ENCODE data around the gene KLHL13. TPM values are rescaled to one million over a fixed set of nuclear protein-coding genes. Genes with fewer than 3 reads are reported as not detected.
"Not testable (repeated sequence)": the region's sequence is repeated elsewhere in the genome, so short reads cannot be mapped to it uniquely, and the experiment has no call there.

KLHL13 gene
- total RNA-seq, 1 donor from 2014 or later: 46.9 TPM

DNA sequence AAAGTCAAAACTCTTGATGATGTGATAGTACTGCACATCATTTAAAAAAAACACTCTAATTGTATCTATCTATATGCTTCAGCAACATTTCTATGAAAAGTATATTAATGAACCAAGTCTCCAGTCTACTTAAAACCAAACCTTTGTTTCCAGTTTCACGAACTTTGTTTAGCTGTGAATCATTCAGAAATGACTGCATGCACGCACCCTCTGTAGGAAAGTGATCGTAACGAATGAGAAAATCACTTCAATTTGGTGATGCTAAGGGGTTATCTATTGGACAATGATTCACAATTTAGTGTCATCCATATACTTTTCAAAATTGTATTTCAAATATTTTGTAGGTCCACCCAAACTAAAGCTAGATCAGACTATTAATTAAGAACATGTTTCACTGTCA, 157.6 kb downstream of the KLHL13 start:
- Mint-ChIP-seq H3K27ac (ENCODE audit: unreplicated experiment) (no peak overlapping the region), H3K4me1 (ENCODE audit: low read depth, unreplicated experiment) (no peaks in the 10 kb centered on the region), H3K36me3 (ENCODE audit: unreplicated experiment) (no peaks in the 10 kb centered on the region), H3K4me3 (ENCODE audit: unreplicated experiment) (no peak overlapping the region), H3K9me3 (ENCODE audit: unreplicated experiment) (no peaks in the 10 kb centered on the region), H3K27me3 (ENCODE audit: unreplicated experiment) (no peaks in the 10 kb centered on the region)
- TF ChIP-seq, protein P1, sequence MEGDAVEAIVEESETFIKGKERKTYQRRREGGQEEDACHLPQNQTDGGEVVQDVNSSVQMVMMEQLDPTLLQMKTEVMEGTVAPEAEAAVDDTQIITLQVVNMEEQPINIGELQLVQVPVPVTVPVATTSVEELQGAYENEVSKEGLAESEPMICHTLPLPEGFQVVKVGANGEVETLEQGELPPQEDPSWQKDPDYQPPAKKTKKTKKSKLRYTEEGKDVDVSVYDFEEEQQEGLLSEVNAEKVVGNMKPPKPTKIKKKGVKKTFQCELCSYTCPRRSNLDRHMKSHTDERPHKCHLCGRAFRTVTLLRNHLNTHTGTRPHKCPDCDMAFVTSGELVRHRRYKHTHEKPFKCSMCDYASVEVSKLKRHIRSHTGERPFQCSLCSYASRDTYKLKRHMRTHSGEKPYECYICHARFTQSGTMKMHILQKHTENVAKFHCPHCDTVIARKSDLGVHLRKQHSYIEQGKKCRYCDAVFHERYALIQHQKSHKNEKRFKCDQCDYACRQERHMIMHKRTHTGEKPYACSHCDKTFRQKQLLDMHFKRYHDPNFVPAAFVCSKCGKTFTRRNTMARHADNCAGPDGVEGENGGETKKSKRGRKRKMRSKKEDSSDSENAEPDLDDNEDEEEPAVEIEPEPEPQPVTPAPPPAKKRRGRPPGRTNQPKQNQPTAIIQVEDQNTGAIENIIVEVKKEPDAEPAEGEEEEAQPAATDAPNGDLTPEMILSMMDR (IDR thresholded peaks at IDR 0.05; ENCODE audit: partially characterized antibody, unreplicated experiment): no peak
- DNase-seq: no peak

DNA sequence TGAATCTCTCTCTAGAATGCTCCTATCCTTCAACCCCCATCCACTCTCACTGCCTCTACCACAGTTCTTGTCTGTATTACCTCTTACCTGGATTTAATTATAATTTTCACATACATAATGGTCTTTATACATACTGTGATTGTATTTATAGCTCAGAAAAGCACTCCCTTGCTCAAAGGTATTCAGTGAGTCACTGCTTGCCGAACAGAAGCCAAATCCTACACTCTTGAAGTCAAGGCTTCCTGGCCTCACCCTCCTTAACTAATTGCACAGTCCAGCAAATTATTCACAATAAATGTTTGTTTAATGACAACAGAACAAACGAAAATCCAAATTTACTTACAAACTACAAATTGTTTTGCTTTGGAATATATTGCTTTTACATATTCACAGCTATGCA, 159.5 kb downstream of the KLHL13 start:
- no peaks in the 10 kb centered on the region for H3K9me3 Mint-ChIP-seq (ENCODE audit: unreplicated experiment)
- H3K36me3 Mint-ChIP-seq (ENCODE audit: unreplicated experiment): no peaks in the 10 kb centered on the region
- no peak overlapping the region for H3K4me3 Mint-ChIP-seq (ENCODE audit: unreplicated experiment)
- DNase-seq: no peak
- no peak overlapping the region for H3K27ac Mint-ChIP-seq (ENCODE audit: unreplicated experiment)
- no peaks in the 10 kb centered on the region for H3K27me3 Mint-ChIP-seq (ENCODE audit: unreplicated experiment)
- no peaks in the 10 kb centered on the region for H3K4me1 Mint-ChIP-seq (ENCODE audit: low read depth, unreplicated experiment)
- TF ChIP-seq, protein P1 (IDR thresholded peaks at IDR 0.05; ENCODE audit: partially characterized antibody, unreplicated experiment): no peak

GRCh38 chrX:117939296-117939695, 177.3 kb downstream of the KLHL13 start:
- H3K4me3 Mint-ChIP-seq (ENCODE audit: unreplicated experiment); H3K27ac Mint-ChIP-seq (ENCODE audit: unreplicated experiment); H3K9me3 Mint-ChIP-seq (ENCODE audit: unreplicated experiment); H3K4me1 Mint-ChIP-seq (ENCODE audit: low read depth, unreplicated experiment); H3K27me3 Mint-ChIP-seq (ENCODE audit: unreplicated experiment); H3K36me3 Mint-ChIP-seq (ENCODE audit: unreplicated experiment); DNase-seq: not testable (repeated sequence)

- H3K9me3 Mint-ChIP-seq (ENCODE audit: unreplicated experiment): no peaks in the 10 kb centered on the region
- no peak for DNase-seq
- no peak overlapping the region for H3K27ac Mint-ChIP-seq (ENCODE audit: unreplicated experiment)
- no peaks in the 10 kb centered on the region for H3K36me3 Mint-ChIP-seq (ENCODE audit: unreplicated experiment)
- TF ChIP-seq, protein P1 (IDR thresholded peaks at IDR 0.05; ENCODE audit: partially characterized antibody, unreplicated experiment): no peak
- H3K4me1 Mint-ChIP-seq (ENCODE audit: low read depth, unreplicated experiment): no peaks in the 10 kb centered on the region
- H3K27me3 Mint-ChIP-seq (ENCODE audit: unreplicated experiment): no peaks in the 10 kb centered on the region
- no peak overlapping the region for H3K4me3 Mint-ChIP-seq (ENCODE audit: unreplicated experiment)
These were observed 180.5 kb downstream of the KLHL13 start for GRCh38 chrX:117936118-117936517.

DNA sequence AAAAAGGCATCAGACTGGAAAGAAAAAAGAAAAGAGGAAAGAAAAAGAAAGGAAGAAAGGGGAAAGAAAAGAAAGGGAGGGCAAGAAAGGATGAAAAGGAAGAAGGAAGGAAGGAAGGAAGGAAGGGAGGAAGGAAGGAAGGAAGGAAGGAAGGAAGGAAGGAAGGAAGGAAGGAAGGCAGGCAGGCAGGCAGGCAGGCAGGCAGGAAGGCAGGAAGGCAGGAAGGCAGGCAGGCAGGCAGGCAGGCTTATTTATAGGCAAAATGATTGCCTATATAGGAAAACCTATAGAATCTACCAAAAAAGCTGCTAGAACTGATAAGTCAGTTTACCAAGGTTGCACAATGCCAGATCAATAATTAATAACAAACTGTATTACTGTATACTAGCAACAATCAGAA, 186.5 kb downstream of the KLHL13 start:
- not testable (repeated sequence) for H3K4me1 Mint-ChIP-seq (ENCODE audit: low read depth, unreplicated experiment); H3K36me3 Mint-ChIP-seq (ENCODE audit: unreplicated experiment); H3K4me3 Mint-ChIP-seq (ENCODE audit: unreplicated experiment); H3K27me3 Mint-ChIP-seq (ENCODE audit: unreplicated experiment); DNase-seq; H3K27ac Mint-ChIP-seq (ENCODE audit: unreplicated experiment); H3K9me3 Mint-ChIP-seq (ENCODE audit: unreplicated experiment)

DNA sequence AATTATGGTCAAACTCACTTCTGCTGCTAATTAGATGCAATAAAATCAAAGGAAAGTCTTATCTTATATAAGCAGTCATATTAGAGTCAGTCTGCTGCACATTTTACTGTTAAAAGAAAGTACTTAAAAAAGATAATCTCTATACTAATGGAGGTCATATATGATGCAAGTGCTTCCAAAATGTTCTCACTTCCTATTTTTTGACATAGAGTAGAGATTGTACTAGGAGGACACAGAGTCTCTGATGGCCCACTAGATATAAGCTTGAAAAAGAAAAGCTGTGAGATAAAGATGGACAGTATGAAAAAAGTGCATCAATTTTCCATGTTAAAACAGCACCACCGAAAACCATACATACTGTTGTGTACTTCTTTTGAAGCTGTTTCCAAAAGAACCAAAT, 196.9 kb downstream of the KLHL13 start:
- no peaks in the 10 kb centered on the region for H3K36me3 Mint-ChIP-seq (ENCODE audit: unreplicated experiment)
- no peak overlapping the region for H3K27ac Mint-ChIP-seq (ENCODE audit: unreplicated experiment)
- no peaks in the 10 kb centered on the region for H3K27me3 Mint-ChIP-seq (ENCODE audit: unreplicated experiment)
- no peak for DNase-seq
- H3K4me1 Mint-ChIP-seq (ENCODE audit: low read depth, unreplicated experiment): no peaks in the 10 kb centered on the region
- no peak overlapping the region for H3K4me3 Mint-ChIP-seq (ENCODE audit: unreplicated experiment)
- H3K9me3 Mint-ChIP-seq (ENCODE audit: unreplicated experiment): no peaks in the 10 kb centered on the region
- TF ChIP-seq, protein P1 (IDR thresholded peaks at IDR 0.05; ENCODE audit: partially characterized antibody, unreplicated experiment): no peak

All from glutamatergic neuron (in vitro differentiated cells).